Putamen (tissue), 1 donor: ENCODE results near the gene CSMD2.

Experiments
- DNase-seq: peaks from one replicate; pipeline ENCODE4 v3.0.0-alpha.2; 2016; ENCODE audit warnings: low spot score

CSMD2 gene

DNA sequence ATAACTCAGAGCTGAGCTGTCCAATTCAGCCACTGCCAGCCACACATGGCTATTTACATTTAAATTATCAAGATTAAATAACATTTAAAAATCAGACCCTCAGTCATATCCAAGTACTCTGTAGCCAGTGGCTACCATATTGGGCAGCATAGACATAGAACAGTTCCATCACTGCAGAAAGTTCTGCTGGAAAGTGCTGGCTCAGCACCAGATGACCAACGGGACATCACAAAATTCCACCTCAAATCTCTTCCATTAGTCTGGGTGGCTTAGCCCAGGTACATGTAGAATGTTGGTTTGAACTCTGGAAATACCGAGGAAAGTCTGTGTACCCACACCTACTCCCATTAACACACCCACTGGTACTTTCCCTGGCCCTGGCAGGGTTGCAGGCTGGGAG, 563.3 kb downstream of the CSMD2 start:
- DNase-seq, result no peak

- DNase-seq, result no peak
These were observed 565.4 kb downstream of the CSMD2 start for GRCh38 chr1:33599516-33600115.

- no peak for DNase-seq
These were observed 576.3 kb downstream of the CSMD2 start for GRCh38 chr1:33588726-33589125.

DNA sequence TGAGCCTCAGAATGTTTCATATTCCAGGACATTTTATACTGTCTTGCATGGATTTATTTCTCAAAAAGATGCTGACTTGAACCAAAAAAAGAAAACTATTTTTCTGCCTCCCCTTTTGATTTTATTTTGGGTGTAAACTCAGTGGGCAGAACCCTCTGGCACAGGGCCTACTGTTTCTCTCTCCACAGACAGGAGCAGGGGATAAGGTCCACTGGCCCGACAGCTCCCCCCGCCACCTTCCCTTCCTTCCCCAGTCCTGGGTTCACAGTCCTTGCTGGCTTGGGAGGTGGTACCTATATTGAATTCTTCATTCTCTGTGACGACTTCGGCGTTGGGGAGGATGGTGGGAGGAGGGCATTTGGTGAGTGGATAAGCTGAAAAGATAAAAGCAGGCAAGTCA, 578.2 kb downstream of the CSMD2 start:
- no peak for DNase-seq

DNA sequence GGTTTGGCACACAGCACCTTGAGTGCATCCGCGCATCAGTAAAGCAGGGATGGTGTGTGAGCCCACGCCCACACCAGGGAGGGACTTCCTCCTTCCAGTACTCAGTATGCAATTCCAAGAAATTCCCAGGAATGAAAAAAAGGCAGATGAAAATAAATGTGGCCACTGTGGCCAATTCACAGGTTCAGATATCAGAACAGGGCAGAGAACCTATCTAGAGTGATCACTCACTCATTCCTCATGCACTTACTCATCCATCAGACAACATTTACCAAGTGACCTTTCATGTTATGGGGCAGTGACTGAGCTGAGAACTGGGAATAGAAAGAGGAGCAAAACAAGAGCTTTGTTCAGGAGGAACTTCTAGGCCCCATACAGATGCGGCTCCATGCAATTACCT, 578.9 kb downstream of the CSMD2 start:
- no peak for DNase-seq

- DNase-seq, result no peak
These were observed 581.5 kb downstream of the CSMD2 start for GRCh38 chr1:33583567-33583966.

DNA sequence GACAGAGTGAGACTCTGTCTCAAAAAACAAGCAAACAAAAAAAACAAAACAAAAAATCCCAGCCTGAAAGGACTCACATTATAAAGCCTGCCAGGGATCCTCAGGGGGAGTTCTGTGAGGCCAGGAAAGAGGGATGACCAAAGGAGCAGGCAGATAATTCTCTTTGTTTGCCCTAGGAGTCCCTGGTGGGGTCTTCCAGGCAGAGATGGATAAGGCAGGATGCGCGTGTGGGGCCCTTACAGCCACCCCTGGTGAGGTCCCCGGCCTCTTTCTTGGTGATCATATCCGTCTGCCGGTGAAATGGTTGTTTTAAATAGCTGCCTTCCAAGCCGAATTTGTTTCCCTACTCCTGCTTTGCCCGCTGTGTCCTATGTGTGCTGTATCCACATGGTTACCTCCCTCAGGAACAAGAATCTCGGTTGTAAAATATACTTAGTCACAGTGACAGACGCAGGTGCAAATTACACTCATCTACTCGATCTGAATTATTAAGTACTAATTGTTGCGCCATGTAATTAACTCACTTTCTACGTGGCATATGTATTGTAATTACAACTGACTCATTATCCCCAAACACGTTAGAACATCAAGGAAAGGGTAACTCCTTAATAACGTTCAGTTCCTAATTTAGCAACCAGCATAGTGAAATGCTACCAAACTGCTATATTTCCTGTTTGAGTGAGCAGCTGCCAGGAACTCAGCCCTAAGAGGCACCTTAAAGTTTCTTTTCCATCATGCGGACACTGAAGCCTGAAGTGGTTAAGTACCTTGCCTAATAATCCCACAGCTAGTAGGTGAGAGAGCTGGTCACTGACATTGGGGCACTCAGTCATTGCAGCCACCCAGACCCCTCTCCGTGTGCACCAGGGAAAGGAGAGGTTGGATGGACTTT, 586.2 kb downstream of the CSMD2 start:
- no peak for DNase-seq

DNA sequence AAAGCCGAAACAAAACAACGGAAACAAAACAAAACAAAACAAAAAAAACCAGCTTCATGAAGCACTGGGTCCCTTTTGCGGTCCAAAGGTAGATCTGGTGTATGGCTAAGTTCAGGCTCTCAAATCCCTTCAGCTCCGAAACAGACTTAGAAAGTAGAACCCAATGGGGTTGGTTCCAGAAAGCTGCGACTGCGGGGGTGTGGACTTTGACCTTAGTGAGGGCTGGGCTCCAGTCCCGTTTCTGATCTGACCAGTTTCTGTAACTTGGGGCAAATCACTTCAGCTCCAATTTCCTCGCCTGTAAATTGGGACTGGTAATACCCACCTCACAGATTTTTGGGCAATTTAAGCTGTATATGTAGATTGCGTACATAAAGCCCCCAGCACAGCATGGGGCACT, 587.4 kb downstream of the CSMD2 start:
- no peak for DNase-seq

DNA sequence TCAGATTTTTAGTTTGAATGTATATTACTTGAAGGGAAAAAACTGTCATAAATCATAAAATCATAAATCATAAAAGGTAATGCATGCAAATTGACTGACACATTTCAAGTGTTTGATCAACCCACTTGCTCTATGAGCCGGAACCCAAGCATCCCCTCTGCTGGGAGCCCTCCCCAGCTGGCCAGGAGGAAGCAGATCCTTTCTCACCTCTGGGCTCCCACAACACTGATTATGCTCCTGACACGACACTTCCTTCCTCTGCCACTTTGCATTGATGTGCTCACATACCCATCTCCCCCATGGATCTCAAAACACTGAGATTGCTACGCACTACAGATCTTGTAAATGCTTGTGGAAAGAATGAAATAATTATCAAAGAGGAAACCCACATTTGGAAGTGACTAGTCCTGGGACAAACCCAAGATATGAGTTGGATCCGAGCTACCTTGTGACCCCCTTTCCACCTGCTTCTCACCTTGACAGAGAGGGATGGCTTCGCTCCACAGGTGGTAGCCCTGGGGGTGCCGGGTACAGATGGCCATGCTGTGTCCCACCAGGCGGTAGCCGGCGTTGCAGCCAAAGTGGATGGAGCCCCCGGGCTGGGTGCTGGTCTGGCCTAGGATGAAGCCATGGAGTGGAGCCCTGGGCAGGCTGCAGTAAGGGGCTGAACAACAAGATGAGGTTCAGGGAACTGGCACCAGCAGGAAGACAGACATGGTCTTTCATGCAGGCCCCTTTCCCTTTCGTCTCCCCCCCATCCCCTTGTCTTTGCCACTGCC, 588.0 kb downstream of the CSMD2 start:
- no peak for DNase-seq

DNA sequence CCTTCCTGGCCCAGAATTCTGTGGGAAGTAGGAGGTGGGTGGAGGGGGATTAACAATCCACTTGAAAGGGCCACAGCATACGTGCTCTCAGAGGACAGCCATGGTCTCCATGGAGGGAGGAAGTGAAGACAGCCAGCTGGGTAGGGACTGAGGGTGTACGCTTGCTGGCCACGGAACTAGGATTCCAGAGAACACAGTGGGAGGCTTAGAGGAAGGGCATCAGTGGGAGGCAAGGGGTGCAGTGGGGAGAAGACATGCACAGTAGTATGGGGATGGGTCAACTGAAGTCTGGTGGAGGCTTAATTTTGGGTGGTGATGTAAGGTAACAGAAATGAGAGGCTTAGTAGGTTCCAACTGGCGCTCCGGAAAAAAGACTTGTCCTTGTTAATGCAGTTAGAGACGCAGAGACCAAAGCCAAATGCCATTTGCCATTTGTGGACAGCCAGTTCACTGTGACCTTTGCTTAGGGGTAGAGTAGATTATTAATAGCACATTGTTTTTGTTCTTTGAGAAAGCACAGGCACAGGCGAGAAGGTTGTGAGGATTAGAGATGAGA, 589.6 kb downstream of the CSMD2 start:
- DNase-seq, result no peak

GRCh38 chr1:33573661-33574060, 591.4 kb downstream of the CSMD2 start:
- no peak for DNase-seq

DNA sequence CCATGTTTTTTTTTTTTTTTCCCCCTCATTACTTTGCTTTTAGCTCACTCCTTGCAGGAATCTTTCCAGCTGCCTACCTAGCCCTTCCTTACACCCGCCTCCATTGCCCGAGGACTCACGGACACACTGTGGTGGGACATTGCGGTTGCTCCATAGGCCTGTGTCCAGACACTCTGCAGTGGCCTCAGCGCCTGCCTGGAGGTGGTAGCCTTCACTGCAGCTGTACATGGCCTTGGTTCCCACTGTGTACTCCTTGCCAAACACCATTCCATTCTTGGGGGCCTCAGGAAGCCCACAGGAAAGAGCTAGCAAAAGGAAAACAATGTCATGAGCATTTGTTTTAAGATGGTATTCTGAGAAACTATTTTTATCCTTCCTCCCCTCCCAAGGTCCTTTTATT, 592.6 kb downstream of the CSMD2 start:
- no peak for DNase-seq

DNA sequence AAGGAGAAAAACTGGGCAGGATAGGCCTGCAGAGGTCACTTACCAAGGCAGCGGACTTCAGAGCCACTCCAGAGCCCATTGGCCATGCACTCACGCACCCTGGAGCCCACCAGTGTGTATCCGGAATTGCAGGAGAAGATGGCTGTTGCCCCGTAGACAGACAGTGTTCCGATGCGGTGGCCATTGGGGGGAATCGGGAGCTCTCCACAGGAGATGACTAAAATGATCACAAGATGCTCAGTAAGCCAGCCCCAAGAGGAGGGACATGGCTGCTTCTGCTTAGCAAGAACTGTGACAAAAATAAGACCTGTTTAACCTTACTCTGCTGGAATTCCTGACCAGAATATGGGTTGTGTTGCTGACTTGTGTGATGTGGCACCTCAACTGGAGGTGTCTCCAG, 595.7 kb downstream of the CSMD2 start:
- DNase-seq, result no peak

GRCh38 chr1:33563699-33564098, 601.3 kb downstream of the CSMD2 start:
- no peak for DNase-seq

- no peak for DNase-seq
These were observed 602.5 kb downstream of the CSMD2 start for GRCh38 chr1:33562563-33562962.

GRCh38 chr1:33561576-33561975, 603.5 kb downstream of the CSMD2 start:
- no peak for DNase-seq

GRCh38 chr1:33560680-33561079, 604.4 kb downstream of the CSMD2 start:
- DNase-seq, result no peak

DNA sequence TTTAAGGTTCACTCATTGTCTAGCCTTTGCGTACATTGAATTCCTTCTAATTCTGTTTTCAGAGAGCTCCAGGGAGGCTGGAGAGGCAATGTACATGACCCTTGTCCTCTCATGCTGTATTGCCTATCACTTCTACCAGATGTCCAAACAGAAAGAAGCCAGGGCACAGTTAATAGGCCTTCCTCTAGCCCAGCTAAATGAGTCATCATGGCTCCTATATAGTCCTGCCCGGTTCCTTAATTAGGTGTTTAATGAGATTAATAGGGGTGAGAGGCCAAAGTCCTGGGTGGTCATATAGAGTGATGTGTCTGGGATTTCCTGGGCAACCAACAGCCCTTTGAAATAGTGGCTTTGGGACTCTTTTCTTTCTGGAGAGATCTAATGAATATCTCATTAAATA, 616.3 kb downstream of the CSMD2 start:
- DNase-seq, result no peak

DNA sequence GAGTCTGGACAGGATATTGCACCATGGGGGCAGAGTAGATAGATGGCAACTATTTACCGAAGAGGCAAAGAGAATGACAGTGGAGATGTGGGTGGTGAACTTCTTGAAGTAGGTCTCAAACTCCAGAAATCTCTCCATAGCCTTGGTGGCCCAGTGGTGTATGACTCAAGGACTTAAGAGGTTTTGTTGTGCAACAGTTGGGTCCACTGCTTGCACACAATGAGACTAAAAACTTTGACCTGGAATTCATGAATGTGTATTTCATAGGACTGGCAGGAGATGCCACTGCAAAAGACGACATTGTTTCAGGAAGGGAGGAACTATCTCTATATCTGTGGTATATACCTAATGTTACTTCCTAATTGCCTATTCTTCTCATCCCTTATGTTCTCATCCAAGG, 616.7 kb downstream of the CSMD2 start:
- no peak for DNase-seq

DNA sequence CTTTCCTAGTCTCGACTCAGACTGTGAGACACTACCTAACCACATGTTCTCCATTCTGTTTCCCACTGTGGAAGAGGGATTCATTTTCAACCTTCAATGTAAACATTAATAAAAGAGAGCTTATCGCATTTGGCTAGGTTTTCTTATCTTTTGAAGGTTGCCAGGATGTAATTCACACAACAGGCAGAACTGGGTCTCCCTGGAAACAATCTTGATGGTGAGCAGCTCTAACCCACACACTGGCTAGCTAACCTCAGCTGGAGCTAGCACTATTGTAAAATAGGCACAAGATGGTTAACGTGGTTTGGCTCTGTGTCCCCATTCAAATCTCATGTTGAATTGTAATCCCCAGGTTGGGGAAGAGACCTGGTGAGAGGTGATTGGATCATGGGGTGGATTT, 617.5 kb downstream of the CSMD2 start:
- no peak for DNase-seq

- DNase-seq, result no peak
These were observed 623.1 kb downstream of the CSMD2 start for GRCh38 chr1:33541966-33542365.

DNA sequence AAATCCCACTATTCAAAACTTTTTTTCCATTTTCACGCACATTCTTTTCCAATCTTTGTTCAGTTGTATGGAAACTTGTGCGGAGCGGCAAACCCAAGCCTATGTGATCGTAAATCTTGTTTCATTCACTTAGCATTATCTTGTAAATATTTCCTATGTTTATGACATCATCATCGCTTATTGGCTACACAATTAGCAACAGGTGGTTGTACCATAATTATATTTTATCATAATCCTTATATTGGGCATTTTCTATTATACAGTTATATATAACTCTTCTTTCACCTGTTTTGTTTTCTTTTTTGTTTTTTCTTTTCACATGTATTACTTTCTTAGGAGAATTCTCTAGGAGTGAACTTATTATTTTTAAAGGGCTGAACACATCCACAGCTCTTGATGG, 627.1 kb downstream of the CSMD2 start:
- DNase-seq, result no peak

GRCh38 chr1:33535334-33535733, 629.7 kb downstream of the CSMD2 start:
- no peak for DNase-seq
